ELF-1 (cell line): ENCODE measurements around the gene TUG1.

ENCODE experiments used
- DNase-seq: peaks from one replicate; pipeline ENCODE4 v3.0.0-alpha.2; 2016; ENCODE audit warnings: low read depth, low spot score

The TUG1 gene

GRCh38 chr22:30947816-30948454 lies 21.1 kb upstream of the TUG1 start:
- peak; percentile 51 for DNase-seq

DNA sequence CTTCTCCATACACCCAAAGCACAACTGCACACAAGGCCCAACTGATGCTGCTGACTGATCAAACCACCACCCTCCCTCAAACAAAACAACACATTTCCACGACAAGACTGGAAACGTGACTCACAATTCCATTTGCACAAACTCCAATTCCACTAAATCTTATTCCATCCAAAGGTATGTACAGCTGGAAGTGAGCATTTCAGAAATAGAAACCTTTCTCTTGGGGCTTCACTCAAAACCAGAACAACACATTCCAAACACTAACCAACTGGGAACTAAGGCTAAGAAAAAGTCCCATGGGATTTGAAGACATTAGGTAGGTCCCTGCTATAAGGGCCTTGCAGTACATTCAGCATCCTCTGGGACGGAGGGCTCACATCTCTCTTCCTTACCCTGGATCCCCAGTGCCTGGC lies 20.1 kb upstream of the TUG1 start:
- DNase-seq, result no peak

GRCh38 chr22:30949934-30950660 lies 19.0 kb upstream of the TUG1 start:
- no peak for DNase-seq

- DNase-seq, result no peak
Measured at GRCh38 chr22:30953206-30953605, 15.9 kb upstream of the TUG1 start.

GRCh38 chr22:30955153-30955552 lies 13.9 kb upstream of the TUG1 start:
- DNase-seq, result no peak

DNA sequence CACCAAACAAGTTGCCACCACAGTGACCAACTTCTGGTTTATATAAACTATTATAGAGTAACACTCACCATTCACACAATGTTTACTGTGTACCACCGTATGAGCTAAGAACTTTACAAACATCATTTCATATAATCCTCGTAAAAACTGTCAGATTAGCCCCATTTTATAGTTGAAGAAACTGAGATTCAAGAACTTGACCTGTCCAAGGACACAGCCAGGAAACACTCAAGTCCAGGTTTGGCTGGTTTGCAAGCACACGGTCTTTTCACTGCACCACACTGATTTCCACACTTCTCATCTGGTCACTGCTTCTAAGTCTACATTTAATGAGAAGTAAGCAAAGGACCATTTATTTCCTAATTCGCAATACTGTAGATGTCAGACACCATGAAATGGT lies 4.2 kb upstream of the TUG1 start:
- no peak for DNase-seq

- DNase-seq, result peak; percentile 93
Measured at GRCh38 chr22:30968015-30968923, 796 bp upstream of the TUG1 start, which contains the start of gene MORC2. MORC2 (minus strand) TSS chr22:30968774; CDS start chr22:30967889, 885 bp downstream.

DNA sequence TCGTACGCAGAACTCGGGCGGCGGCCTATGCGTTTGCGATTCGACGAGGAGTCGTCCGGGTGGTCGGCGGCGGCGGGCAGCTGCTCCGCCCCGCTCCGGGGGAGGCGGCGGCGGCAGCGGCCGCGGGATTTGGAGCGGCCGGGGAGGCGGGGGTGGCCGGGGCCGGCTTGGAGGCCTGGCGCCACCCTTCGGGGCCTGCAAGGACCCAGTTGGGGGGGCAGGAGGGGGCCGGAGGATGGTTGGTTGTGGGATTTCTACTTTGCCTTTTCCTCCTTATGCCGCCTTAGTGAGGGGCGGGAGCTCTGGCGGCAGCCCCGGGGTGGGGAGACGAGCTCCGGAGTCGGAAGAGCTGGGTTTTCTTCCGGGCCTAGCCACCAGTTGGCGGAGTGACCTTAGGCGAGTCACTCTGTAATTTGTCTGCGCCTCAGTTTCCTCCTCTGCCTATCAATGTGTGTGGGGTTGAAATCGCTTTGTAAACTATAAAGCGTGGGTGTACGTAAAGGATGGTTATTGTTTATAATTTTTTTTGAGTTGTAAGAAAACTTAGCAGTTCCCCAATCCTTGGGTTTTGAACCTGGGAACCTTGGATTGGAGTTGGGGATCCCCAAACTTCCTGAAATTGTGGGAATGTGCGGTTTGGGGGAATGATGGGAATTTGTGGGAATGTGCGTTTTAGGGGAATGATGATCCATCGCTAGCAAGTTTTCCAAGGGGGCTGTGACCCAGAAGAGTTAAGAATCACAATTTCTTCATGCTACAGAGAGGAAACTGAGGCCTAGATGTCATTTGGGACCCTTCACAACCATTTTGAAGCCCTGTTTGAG lies 679 bp downstream of the TUG1 start:
- peak; percentile 35 for DNase-seq

GRCh38 chr22:30970356-30970746 lies 1.3 kb downstream of the TUG1 start:
- DNase-seq, result no peak

- DNase-seq, result no peak
Measured at GRCh38 chr22:30978304-30978962, 9.4 kb downstream of the TUG1 start.

DNA sequence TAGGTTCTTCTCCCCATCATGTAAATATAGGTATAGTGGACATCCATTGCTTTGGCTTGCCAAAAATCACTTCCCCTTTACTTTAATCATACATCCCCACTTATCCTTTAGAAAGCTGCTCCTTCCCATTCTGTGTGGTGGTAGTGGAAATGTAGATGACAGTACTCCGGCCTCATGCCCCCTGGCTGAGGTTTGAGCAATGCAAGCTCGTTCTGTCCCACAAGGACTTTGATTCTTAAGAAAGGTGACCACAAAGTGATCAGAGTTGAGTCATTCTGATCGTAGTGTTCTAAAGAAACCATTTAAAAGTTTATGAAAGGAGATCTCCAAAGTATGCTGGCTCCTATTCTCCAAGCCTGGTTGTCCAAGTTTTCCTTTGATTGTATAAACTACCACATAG lies 10.9 kb downstream of the TUG1 start:
- DNase-seq, result no peak

- DNase-seq, result no peak
Measured at GRCh38 chr22:30982512-30982911, 13.4 kb downstream of the TUG1 start.

DNA sequence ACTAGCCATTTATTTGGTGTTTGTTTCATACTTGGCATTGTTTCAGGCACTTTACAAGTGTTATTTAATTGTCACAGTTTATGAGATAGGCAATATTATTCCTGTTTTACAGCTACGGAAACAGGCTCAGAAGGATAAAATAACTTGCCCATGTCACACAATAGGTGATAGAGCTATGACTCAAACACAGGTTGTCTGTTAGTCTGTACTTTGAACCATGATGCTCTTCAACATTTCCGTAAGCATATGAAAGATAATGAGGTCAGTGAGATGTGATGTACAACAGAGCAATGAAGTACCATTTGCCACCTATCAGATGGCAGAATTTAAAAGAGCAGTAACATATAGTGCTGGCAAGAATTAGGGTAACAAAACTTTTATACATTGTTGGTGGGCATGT lies 15.3 kb downstream of the TUG1 start:
- no peak for DNase-seq

DNA sequence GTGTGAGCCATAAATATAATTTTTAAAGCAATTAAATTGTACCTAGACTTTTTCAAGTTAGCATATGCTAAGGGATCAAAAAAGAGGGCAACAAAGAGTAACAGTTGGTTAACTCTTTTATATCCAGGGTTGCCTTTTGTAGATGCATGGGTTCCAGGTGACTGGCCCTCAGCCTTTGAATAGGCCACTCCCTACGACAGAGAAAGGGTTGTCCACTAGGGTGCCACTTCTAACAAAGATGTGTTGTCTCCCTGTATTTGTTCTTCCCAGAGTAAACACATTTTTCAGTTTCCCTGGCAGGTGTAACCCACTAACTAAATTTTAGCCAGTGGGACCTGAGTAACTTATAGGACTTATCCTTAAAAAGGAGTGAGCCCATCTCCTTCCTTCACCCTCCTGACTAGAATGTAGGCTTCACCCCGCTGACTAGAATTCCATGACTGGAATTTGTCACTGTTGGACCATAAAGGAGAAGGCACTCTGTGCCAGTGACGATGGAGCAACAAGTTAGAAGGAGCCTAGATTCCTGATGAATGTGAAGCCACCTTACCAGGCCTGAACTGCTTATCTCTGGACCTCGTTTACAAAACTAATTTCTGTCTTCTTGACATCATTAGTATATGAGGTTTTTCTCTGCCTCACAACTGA lies 16.6 kb downstream of the TUG1 start:
- no peak for DNase-seq

DNA sequence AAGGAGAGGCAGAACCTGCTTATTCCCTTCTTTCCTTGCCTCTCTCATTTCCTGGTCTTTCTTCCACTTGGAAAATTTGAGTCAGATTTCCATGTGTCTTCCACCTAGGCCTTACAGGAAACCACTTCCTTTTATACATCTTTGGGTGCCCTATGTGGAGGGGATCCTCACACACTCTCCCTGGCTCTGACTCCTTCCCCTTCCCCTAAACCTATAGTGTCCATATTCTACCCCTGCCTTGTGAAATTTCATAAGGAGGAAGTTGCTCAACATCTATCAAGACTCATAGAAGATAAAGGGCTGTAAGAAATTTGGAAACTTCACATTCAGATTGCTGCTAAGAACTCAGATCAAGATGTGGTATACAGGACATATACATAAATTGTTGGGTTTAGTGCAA lies 20.4 kb downstream of the TUG1 start:
- DNase-seq, result no peak

DNA sequence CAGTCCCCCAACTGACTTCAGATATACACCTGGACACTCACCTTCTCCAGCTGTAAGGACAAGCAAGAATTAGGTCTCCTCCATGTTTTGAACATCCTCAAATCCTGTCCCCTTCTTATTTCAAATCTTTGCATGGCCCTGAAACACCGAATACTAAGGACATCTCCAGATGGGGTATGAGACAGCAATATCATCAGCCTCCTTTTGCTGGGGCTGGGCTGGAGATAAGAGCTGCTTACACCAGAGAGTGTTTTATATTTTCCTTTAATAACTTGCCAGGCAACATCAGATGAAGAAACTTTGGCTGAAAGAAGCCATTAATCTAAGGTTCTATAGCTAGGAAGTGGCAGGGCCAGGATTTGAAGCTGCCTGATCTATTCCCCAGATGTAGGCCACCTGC lies 21.6 kb downstream of the TUG1 start:
- DNase-seq, result no peak

- no peak for DNase-seq
Measured at GRCh38 chr22:30992565-30992964, 23.5 kb downstream of the TUG1 start.

DNA sequence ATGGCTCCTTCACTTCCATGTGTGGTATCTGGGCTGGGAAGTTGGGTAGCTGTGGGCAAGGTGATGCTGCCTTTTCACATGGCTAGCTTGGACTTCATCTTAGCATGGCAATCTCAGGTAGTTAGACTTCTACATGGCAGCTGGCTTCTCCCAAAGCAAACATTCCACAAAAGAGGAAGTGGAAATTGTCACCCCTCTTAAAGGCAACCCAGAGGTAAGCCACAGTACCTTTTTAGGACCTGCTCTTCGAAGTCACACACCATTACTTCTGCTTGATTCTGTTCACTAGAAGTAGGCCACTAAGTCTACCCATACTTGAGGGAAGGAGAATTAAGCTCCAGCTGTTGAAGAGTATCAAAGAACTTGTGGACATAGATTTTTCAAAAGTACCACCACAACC lies 25.9 kb downstream of the TUG1 start:
- DNase-seq, result no peak

- DNase-seq, result no peak
Measured at GRCh38 chr22:30996462-30996861, 27.4 kb downstream of the TUG1 start.

DNA sequence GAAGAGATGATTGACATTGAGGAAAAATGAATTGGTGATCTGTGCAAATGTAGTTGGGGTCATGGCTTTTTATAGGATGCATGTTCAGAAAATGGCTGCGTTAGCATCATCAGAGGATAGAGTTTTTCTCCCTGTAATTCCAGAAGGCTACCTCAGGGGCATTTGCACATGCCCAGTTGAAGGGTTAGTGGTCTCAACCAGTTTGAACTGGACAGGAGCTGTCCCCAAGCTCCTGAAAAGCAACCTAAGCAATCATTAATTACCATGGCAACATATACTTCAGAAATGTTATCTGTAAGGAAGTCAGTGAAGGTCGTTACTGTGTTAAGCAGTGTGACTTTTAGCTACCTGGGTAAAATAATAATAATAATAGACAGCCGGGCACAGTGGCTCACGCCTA lies 29.3 kb downstream of the TUG1 start:
- DNase-seq, result peak; percentile 22
